ENCODE data around the gene SST.

SST gene

DNA sequence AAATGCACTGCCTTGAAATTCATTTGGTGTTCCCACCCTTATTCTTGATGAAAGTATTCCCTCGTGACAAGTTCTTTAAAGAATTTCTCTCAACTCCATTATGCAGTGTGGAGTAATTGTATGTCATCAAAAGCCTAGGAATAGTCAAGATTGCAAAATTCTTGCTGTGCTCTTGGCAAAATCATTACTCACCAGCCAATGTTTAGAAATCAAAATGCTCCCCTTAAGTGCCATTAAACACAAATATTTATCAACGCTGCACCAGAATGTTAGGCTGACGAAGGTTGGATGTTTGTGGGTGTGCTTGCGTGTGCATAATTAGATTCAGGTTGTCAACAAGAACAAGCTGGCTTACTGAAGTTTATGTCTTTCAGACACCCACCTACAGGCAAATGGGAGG lies 40.5 kb downstream of the SST start:
- DNase-seq (ENCODE audit: low read depth), result peak; percentile 84

DNA sequence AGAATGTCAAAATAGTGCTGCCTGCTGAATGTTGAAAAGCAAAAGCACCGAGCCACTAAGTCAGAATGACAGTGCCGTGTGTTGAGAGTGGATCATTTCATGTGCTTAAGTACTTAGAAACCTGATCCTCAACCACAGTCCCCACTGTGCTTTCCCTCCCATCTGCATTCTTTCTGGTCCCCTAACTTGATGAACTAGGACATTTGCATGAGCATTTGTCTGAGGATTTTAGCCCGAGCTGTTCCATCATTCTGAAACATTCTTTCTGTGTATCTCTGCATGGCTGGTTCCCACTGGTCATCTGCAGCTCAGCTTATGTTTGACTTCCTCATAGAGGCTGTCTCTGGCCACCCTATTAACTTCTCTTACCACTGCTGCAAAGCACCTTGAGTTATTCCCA lies 42.0 kb downstream of the SST start:
- DNase-seq (ENCODE audit: low read depth), result no peak

- no peak for DNase-seq (ENCODE audit: low read depth)
Observed at GRCh38 chr3:187626581-187626980, 43.6 kb downstream of the SST start.

DNA sequence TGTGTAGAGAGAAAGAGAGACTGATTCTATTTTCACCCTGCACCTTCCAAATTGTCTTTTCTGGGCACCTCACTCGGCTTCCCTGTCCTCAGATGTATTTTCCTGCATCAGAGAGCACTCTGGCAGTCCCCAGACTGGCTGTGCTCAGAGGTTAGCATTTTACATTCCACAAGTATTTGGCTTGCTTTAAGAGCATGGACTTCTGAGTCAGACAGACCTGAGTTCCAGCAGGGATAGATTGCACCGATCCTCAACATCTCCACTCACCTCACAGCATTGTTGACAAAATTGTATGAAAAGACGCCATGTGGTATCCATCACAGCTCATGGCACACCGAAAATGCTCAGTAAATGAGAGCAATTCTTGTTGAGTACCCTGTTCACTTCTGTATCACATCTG lies 45.6 kb downstream of the SST start:
- DNase-seq (ENCODE audit: low read depth), result no peak

DNA sequence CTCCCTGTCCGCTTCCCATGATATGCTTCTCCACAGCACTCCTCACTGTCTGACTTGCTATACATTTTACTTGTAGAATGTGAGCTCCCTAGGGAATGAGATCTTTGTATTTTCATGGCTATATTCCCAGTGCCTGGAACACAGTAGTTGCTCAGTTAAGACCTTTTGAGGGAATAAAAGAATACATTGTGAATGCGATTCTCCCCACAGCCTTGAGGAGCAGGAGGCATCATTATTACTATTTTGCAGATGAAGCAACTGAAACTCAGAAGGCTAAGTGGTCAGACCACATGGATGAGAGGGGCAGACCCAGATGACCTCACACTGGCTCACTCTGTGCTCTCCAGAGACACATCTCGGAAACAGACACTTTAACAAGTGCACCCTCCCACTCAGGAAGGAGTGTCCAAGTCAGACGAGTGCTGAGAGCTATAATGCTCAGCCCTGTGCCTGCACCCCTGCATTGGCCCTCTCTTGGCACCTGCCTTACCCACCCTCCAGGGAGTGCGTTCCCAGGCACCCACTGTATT lies 46.8 kb downstream of the SST start:
- no peak for DNase-seq (ENCODE audit: low read depth)

DNA sequence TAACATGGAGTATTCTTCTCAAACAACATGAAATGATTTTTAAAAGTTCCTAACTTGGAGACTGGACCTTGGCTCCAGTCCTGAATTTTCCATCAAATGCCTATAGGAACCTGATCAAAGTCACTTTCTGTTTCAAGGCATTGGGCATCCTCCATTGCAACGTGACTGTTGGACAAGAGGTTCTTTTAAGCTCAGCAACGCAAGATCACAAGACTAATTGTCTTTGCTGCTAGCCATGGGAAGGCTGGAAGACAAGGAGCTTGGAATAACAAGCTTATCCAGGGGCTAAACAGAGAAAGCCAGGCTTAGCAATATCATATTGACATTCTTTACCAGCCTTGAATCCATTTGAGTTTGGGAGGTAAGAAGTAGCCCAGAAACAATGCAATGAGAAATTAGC lies 48.3 kb downstream of the SST start:
- DNase-seq (ENCODE audit: low read depth), result no peak

DNA sequence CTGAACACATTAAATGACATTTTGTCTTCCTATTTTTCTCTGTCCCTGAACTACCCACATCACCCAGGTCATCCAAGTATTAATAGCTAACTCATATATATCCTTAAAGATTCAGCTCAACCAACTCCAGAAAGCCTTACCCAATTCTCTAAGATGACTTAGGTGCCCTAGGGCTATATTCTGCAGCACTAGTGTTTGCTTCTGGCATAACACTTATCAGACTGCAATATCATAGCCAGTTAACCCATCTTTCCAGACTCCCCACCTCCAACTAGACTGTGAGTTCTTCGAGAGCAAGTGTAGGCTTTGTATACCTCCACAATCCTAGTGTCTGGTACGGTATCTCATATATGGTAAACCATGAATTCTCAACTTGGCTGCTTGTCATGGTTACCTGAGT lies 50.7 kb downstream of the SST start:
- no peak for DNase-seq (ENCODE audit: low read depth)
